SK-N-SH treated with all-trans-retinoic acid at 6 μM for 48 hours (cell line): Measurements from ENCODE around the gene BRD3.

ENCODE experiments used
- ARNTL ChIP-seq: fragments of 450-650 bp; formaldehyde crosslinking; IDR thresholded peaks from 2 replicates; pipeline ENCODE4 v1.5.0; 2020; ENCODE audit warnings: low read depth, mild to moderate bottlenecking, moderate library complexity, borderline replicate concordance
- PPARA ChIP-seq: fragments of 250-450 bp; sonication (Bioruptor Pico); IDR thresholded peaks from 2 replicates; pipeline ENCODE4 v1.5.0; 2020; ENCODE audit warnings: mild to moderate bottlenecking, borderline replicate concordance
- RARB ChIP-seq: fragments of 250-450 bp; sonication (Bioruptor Pico); IDR thresholded peaks from 2 replicates; pipeline ENCODE4 v1.8.0; 2021; ENCODE audit warnings: mild to moderate bottlenecking, moderate library complexity
- SNAI2 ChIP-seq: fragments of 250-450 bp; sonication (Bioruptor Pico); IDR thresholded peaks from 2 replicates; pipeline ENCODE4 v1.5.0; 2020; ENCODE audit warnings: mild to moderate bottlenecking, moderate library complexity
- ZFP3 ChIP-seq: fragments of 250-450 bp; sonication (Bioruptor Pico); IDR thresholded peaks from 2 replicates; pipeline ENCODE4 v1.5.0; 2020; ENCODE audit warnings: mild to moderate bottlenecking, moderate library complexity
- ZNF565 ChIP-seq: fragments of 450-650 bp; formaldehyde crosslinking; conservative IDR thresholded peaks from 2 replicates; pipeline ENCODE4 v1.5.0; 2020; ENCODE audit warnings: low read depth, mild to moderate bottlenecking, moderate library complexity
- ZNF8 ChIP-seq: fragments of 450-650 bp; formaldehyde crosslinking; IDR thresholded peaks from 2 replicates; pipeline ENCODE4 v1.5.0; 2020; ENCODE audit warnings: mild to moderate bottlenecking, moderate library complexity

- no peak for TF ChIP-seq SNAI2 (CRISPR knock-in tag)
- no peak for TF ChIP-seq PPARA (CRISPR knock-in tag)
- TF ChIP-seq ZNF8 = no peak
- no peak for TF ChIP-seq ARNTL (CRISPR knock-in tag)
- TF ChIP-seq ZNF565 (CRISPR knock-in tag) = no peak
- no peak for TF ChIP-seq ZFP3 (CRISPR knock-in tag)
- no peak for TF ChIP-seq RARB
Observed at GRCh38 chr9:134066913-134067851, 644 bp downstream of the BRD3 start.
